ENCODE data around the gene USP49.

- TF ChIP-seq CTCF (IDR thresholded peaks at IDR 0.05): no peak
- TF ChIP-seq POLR2A (IDR thresholded peaks at IDR 0.05): no peak
These were observed 135.1 kb downstream of the USP49 start for GRCh38 chr6:41759905-41760579.

All from heart left ventricle (tissue), 13 donors.